K562 (cell line): ENCODE measurements around the gene ZFAND2A. TPM values are rescaled to one million over a fixed set of nuclear protein-coding genes. Genes with fewer than 3 reads are reported as not detected.

Experiments
- ATAC-seq: fragments of 200-7000 bp; cut with Tn5 transposase; 3 replicates; pipeline ENCODE4 v1.9.1; 2020; ENCODE audit warnings: moderate library complexity
- BruUV-seq: library from RNA; stranded (reverse); fragments of 400-500 nt; replicated peaks from 2 replicates; lab custom pipeline; 2021; lab: Mats Ljungman, UMichigan
- CTCF ChIA-PET: fragments of 300-600 bp; formaldehyde crosslinking; extraction: SDS; loops from one replicate; lab custom pipeline; 2021; ENCODE audit warnings: low intra/inter-chr PET ratio; lab: Yijun Ruan, JAX
- POLR2A ChIA-PET: fragments of 300-600, 350-650 bp; sonication (Branson Sonifier 250); formaldehyde crosslinking; extraction: SDS; loops from one replicate; lab custom pipeline; 2021; ENCODE audit warnings: antibody characterized with exemption, inconsistent platforms; lab: Yijun Ruan, JAX
- DNase-seq, 4 experiments: peaks; one replicate each; pipeline versions ENCODE4 v3.0.0 to v3.0.0-alpha.2; 2011 to 2018; ENCODE audit warnings: low spot score in 3 of 4, mixed read lengths in 3 of 4; ENCODE audit errors: extremely low read depth in 1 of 4
- FAIRE-seq: peaks from 2 replicates; lab custom pipeline; 2011; peaks lifted over from hg19 to GRCh38; lab: Jason Lieb, UNC
- H2AFZ ChIP-seq: 2 replicates; pipeline ENCODE4 v1.6.0; 2011; ENCODE audit warnings: low read depth, low read length, control low read depth, inconsistent platforms
- H3K27ac ChIP-seq: fragments of 200-600 bp; 3 replicates; pipeline ENCODE4 v1.8.0; 2011; ENCODE audit warnings: low read depth, mild to moderate bottlenecking, control low read depth, inconsistent platforms, low read length, moderate library complexity, mixed read lengths; ENCODE audit errors: extremely low read depth
- H3K27me3 ChIP-seq, 2 experiments: fragments of 300-600 bp in 1 of 2; 2 replicates in 1 of 2; 3 replicates in 1 of 2; pipeline versions ENCODE4 v1.6.0 to v1.8.0; 2011; ENCODE audit warnings: inconsistent platforms in 2 of 2, low read length in 2 of 2, mild to moderate bottlenecking in 1 of 2, mixed read lengths in 1 of 2, moderate library complexity in 1 of 2; ENCODE audit not compliant: control insufficient read depth in 2 of 2, insufficient read depth in 2 of 2
- H3K36me3 ChIP-seq: fragments of 300-600 bp; 3 replicates; pipeline ENCODE4 v1.8.0; 2011; ENCODE audit warnings: mild to moderate bottlenecking, low read length, inconsistent platforms; ENCODE audit not compliant: control insufficient read depth, insufficient read depth
- H3K4me1 ChIP-seq, 2 experiments: fragments of 200-600 bp in 1 of 2; replicated peaks in 1 of 2; 2 replicates in 1 of 2; 3 replicates in 1 of 2; pipeline versions ENCODE4 v1.5.1 to v1.8.0; 2011; ENCODE audit warnings: inconsistent platforms in 2 of 2, low read length in 2 of 2, mild to moderate bottlenecking in 1 of 2, mixed read lengths in 1 of 2, moderate library complexity in 1 of 2; ENCODE audit not compliant: control insufficient read depth in 2 of 2, insufficient read depth in 2 of 2
- H3K4me2 ChIP-seq: 2 replicates; pipeline ENCODE4 v1.6.1; 2011; ENCODE audit warnings: low read length, control low read depth, inconsistent platforms, mixed read lengths; ENCODE audit not compliant: insufficient read depth
- H3K4me3 ChIP-seq: fragments of 200-600 bp; sonication (generic), shearing (Covaris generic); 2 replicates; pipeline ENCODE4 v1.5.1; 2016; ENCODE audit warnings: control low read depth, inconsistent platforms
- H3K79me2 ChIP-seq: fragments of 200-600 bp; 3 replicates; pipeline ENCODE4 v1.8.0; 2011; ENCODE audit warnings: low read length, inconsistent platforms; ENCODE audit not compliant: control insufficient read depth, insufficient read depth
- H3K9ac ChIP-seq, 2 experiments: 2 replicates each; pipeline versions ENCODE4 v1.6.0 to v1.6.1; 2011; ENCODE audit warnings: low read depth in 2 of 2, low read length in 2 of 2, control low read depth in 1 of 2, inconsistent platforms in 1 of 2, mild to moderate bottlenecking in 1 of 2, mixed read lengths in 1 of 2; ENCODE audit not compliant: insufficient read depth in 1 of 2
- H3K9me1 ChIP-seq: one replicate; pipeline ENCODE4 v1.6.0; 2011; ENCODE audit warnings: inconsistent platforms, mild to moderate bottlenecking, low read length, moderate library complexity; ENCODE audit not compliant: control insufficient read depth, insufficient read depth
- H3K9me3 ChIP-seq: replicated peaks from 2 replicates; pipeline ENCODE4 v1.5.1; 2011; ENCODE audit warnings: low read depth, low read length, inconsistent platforms; ENCODE audit not compliant: control insufficient read depth, insufficient read depth
- H4K20me1 ChIP-seq: replicated peaks from 2 replicates; pipeline ENCODE4 v1.6.1; 2011; ENCODE audit warnings: low read length, inconsistent platforms, mixed read lengths; ENCODE audit not compliant: control insufficient read depth, insufficient read depth
- CREB1 ChIP-seq, 2 experiments: sonication (generic) in 1 of 2; formaldehyde crosslinking in 1 of 2; IDR thresholded peaks; 2 replicates each; pipeline versions ENCODE4 v1.6.1 to v1.8.0; 2012 to 2022; ENCODE audit warnings: inconsistent platforms in 1 of 2, mild to moderate bottlenecking in 1 of 2, missing genetic modification reagents in 1 of 2, moderate library complexity in 1 of 2
- GATAD2B ChIP-seq: fragments of 450-650 bp; IDR thresholded peaks from 2 replicates; pipeline ENCODE4 v1.6.1; 2017; ENCODE audit warnings: mild to moderate bottlenecking, borderline replicate concordance
- HNRNPK ChIP-seq: fragments of 200-400 bp; formaldehyde crosslinking; IDR thresholded peaks from one replicate; pipeline ENCODE4 v1.6.1; 2018; ENCODE audit warnings: mild to moderate bottlenecking, low read depth, low read length; ENCODE audit not compliant: poor library complexity, severe bottlenecking
- THRAP3 ChIP-seq: fragments of 450-650 bp; IDR thresholded peaks from 2 replicates; pipeline ENCODE4 v1.6.1; 2016; ENCODE audit warnings: mild to moderate bottlenecking, inconsistent platforms, borderline replicate concordance
- WGBS: fragments of 100-300 bp; shearing (Covaris generic); methylation state at CpG from one replicate; pipeline ENCODE4 v1.1.6; 2016; ENCODE audit warnings: low coverage, mixed read lengths; ENCODE audit not compliant: insufficient coverage; ENCODE audit errors: missing lambda C conversion rate; 5-methylcytosine and 5-hydroxymethylcytosine counted together
- in situ Hi-C: fragments of 300-500 bp; cut with MboI; formaldehyde crosslinking; loops from 4 replicates; pipeline ENCODE4 v1.15.0; 2018; ENCODE audit warnings: inconsistent platforms, mixed read lengths
- intact Hi-C: fragments of 100-400 bp; cut with micrococcal nuclease; formaldehyde crosslinking; loops from 2 replicates; pipeline ENCODE4 v1.14.2; 2022
- polyA plus RNA-seq, 8 experiments: library from polyadenylated mRNA; depleted of rRNA in 4 of 8; stranded (reverse) in 5 of 8; unstranded in 3 of 8; fragments of >200 nt; fragmentation: Nextera tagmentation in 2 of 8; fragmentation: Illumina TruSeq in 1 of 8; extraction: Ambion mirVana in 2 of 8; extraction: Trizol in 1 of 8; gene quantifications; 2 replicates each; pipeline versions ENCODE4 v1.2.1 to v1.2.3, GENCODE V29; 2011 to 2014; ENCODE audit warnings: inconsistent platforms in 1 of 8, missing spikeins in 1 of 8
- total RNA-seq, 7 experiments: library from RNA; depleted of rRNA in 6 of 7; stranded (reverse); fragments of >200 nt in 6 of 7; fragmentation: Illumina TruSeq in 2 of 7; extraction: Trizol in 2 of 7; gene quantifications; 2 replicates each; pipeline versions ENCODE4 v1.2.1 to v1.2.3, GENCODE V29; 2011 to 2021; ENCODE audit warnings: low replicate concordance in 1 of 7
- TF ChIP-seq, protein P1 (sequence below): fragments of 250-450 bp; sonication (Bioruptor Pico); IDR thresholded peaks from 2 replicates; pipeline ENCODE4 v1.4.0; 2020; ENCODE audit warnings: mild to moderate bottlenecking, moderate library complexity, borderline replicate concordance

The ZFAND2A gene
- total and polyA plus RNA-seq, 9 of the 15 experiments (the other 6 are each of a cell fraction or from before 2014, with no cell fraction given): 16.8 to 56.8 (median 26.1) TPM

DNA sequence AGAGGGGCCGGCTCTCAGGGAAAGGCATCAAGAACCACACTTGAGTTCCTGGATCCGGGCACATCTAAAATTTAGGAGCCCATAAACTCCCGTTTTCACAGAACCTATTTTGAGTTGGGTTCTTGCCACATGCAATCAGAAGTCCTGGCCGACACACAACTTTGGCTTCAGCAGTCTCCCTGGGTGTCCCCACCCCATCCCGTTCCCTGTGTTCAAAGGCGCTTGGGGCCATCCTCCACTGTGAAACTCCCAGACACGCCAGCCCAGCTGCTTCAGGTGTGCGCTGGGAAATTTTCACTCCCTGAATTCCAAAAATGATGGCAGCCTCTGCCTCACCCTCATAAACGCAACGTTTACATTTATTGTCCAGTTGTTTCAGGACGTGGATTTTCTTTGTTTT lies 8.4 kb upstream of the ZFAND2A start:
- Histone ChIP-seq H3K4me1 (peaks cover 3 to 15% of the 10 kb centered on the region in 2 experiments; a peak in 4 of 5 replicates), H3K9ac (no peak overlapping the region), H3K9me1 (no peaks in the 10 kb centered on the region), H3K36me3 (peaks cover 4% of the 10 kb centered on the region; the same call in 1 of the 3 replicates), H3K9me3 (no peaks in the 10 kb centered on the region), H3K79me2 (peaks cover 5% of the 10 kb centered on the region; the same call in 1 of the 3 replicates)
- 86% methylated on average over 10 of the region's 11 CpGs for WGBS
- ChIA-PET CTCF (interaction anchor here (2.1 kb wide), 1 partner anchor 175 kb away, joined by 15 read pairs; no protein-coding TSS in a partner anchor), POLR2A (interaction anchor here (1.0 to 1.1 kb wide), 2 partner anchors 8 to 30 kb away, joined by 3 read pairs; partner anchors contain the start of gene ZFAND2A)
- ATAC-seq (no peak), FAIRE-seq (no peak)
- BruUV-seq: no TSS peak
- no peak for TF ChIP-seq GATAD2B
- TF ChIP-seq CREB1 (IDR thresholded peaks at IDR 0.05): no peak
- TF ChIP-seq CREB1 (CRISPR knock-in tag; IDR thresholded peaks at IDR 0.05): no peak
- TF ChIP-seq, protein P1, sequence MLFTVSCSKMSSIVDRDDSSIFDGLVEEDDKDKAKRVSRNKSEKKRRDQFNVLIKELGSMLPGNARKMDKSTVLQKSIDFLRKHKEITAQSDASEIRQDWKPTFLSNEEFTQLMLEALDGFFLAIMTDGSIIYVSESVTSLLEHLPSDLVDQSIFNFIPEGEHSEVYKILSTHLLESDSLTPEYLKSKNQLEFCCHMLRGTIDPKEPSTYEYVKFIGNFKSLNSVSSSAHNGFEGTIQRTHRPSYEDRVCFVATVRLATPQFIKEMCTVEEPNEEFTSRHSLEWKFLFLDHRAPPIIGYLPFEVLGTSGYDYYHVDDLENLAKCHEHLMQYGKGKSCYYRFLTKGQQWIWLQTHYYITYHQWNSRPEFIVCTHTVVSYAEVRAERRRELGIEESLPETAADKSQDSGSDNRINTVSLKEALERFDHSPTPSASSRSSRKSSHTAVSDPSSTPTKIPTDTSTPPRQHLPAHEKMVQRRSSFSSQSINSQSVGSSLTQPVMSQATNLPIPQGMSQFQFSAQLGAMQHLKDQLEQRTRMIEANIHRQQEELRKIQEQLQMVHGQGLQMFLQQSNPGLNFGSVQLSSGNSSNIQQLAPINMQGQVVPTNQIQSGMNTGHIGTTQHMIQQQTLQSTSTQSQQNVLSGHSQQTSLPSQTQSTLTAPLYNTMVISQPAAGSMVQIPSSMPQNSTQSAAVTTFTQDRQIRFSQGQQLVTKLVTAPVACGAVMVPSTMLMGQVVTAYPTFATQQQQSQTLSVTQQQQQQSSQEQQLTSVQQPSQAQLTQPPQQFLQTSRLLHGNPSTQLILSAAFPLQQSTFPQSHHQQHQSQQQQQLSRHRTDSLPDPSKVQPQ (CRISPR knock-in tag): no peak
- no peak for TF ChIP-seq HNRNPK
- TF ChIP-seq THRAP3: no peak
- TF ChIP-seq, all 486 proteins: peak for 0
- intact Hi-C loops: loop anchor here (2.0 kb wide), 1 partner anchor 82 kb away; no protein-coding TSS in a partner anchor
- H3K27me3 ChIP-seq: no peaks in the 10 kb centered on the region
- DNase-seq: no peak
- H3K27ac ChIP-seq: no peak overlapping the region
- H2AFZ ChIP-seq: no peak overlapping the region
- no peaks in the 10 kb centered on the region for H4K20me1 ChIP-seq
- in situ Hi-C loops: loop anchor here (25.0 kb wide), 1 partner anchor 181 kb away; the partner anchor contains the start of genes COX19 and CYP2W1
- H3K4me2 ChIP-seq: no peak overlapping the region
- no peak overlapping the region for H3K4me3 ChIP-seq
